OCI-LY1 (cell line): Measurements from ENCODE around the gene SH3GL2.

Experiments used
- H2AFZ ChIP-seq: fragments of 200-600 bp; sonication (generic), shearing (Covaris generic); 2 replicates; pipeline ENCODE4 v1.6.0; 2014; ENCODE audit warnings: antibody characterized with exemption, mild to moderate bottlenecking, low read length
- H3F3A ChIP-seq: fragments of 200-600 bp; sonication (generic), shearing (Covaris generic); 2 replicates; pipeline ENCODE4 v1.6.0; 2014; ENCODE audit warnings: mild to moderate bottlenecking, antibody characterized with exemption, low read length, moderate library complexity; ENCODE audit not compliant: insufficient read depth
- H3K27ac ChIP-seq: fragments of 200-600 bp; sonication (generic); 2 replicates; pipeline ENCODE4 v1.5.1; 2014; ENCODE audit warnings: low read length, mixed run types, mild to moderate bottlenecking, low read depth; ENCODE audit not compliant: poor library complexity, severe bottlenecking
- H3K27me3 ChIP-seq: fragments of 200-600 bp; sonication (generic); 2 replicates; pipeline ENCODE4 v1.6.0; 2014; ENCODE audit warnings: antibody characterized with exemption, mild to moderate bottlenecking, low read length, moderate library complexity; ENCODE audit not compliant: insufficient read depth
- H3K36me3 ChIP-seq: fragments of 200-600 bp; sonication (generic); 2 replicates; pipeline ENCODE4 v1.6.1; 2014; ENCODE audit warnings: mild to moderate bottlenecking, antibody characterized with exemption, low read length, moderate library complexity, mixed read lengths; ENCODE audit not compliant: insufficient read depth
- H3K4me1 ChIP-seq: fragments of 200-600 bp; sonication (generic); 2 replicates; pipeline ENCODE4 v1.5.1; 2014; ENCODE audit warnings: mild to moderate bottlenecking, low read length, moderate library complexity; ENCODE audit not compliant: insufficient read depth, severe bottlenecking
- H3K4me2 ChIP-seq: fragments of 200-600 bp; sonication (generic), shearing (Covaris generic); 2 replicates; pipeline ENCODE4 v1.6.1; 2014; ENCODE audit warnings: low read length
- H3K4me3 ChIP-seq: fragments of 200-600 bp; sonication (generic); 2 replicates; pipeline ENCODE4 v1.5.1; 2014; ENCODE audit warnings: low read length, low read depth, mild to moderate bottlenecking, mixed read lengths; ENCODE audit not compliant: poor library complexity, severe bottlenecking
- H3K79me2 ChIP-seq: fragments of 200-600 bp; shearing (Covaris generic); 2 replicates; pipeline ENCODE4 v1.6.1; 2016; ENCODE audit warnings: mixed run types, low read length, mixed read lengths; ENCODE audit not compliant: insufficient read depth
- H3K9ac ChIP-seq: fragments of 200-600 bp; sonication (generic), shearing (Covaris generic); 2 replicates; pipeline ENCODE4 v1.6.1; 2014; ENCODE audit warnings: mild to moderate bottlenecking, low read length, mixed read lengths
- H3K9me2 ChIP-seq: fragments of 200-600 bp; sonication (generic), shearing (Covaris generic); 2 replicates; pipeline ENCODE4 v1.6.1; 2014; ENCODE audit warnings: low read depth, mild to moderate bottlenecking, low read length, mixed read lengths
- H3K9me3 ChIP-seq: fragments of 200-600 bp; shearing (Covaris generic); 2 replicates; pipeline ENCODE4 v1.6.1; 2014; ENCODE audit warnings: low read length, mixed read lengths
- H4K20me1 ChIP-seq: fragments of 200-600 bp; sonication (generic), shearing (Covaris generic); 2 replicates; pipeline ENCODE4 v1.6.0; 2016; ENCODE audit warnings: mild to moderate bottlenecking, low read length; ENCODE audit not compliant: insufficient read depth
- CTCF ChIP-seq: fragments of 200-600 bp; sonication (generic), shearing (Covaris generic); IDR thresholded peaks from 2 replicates; pipeline ENCODE4 v1.5.1; 2017; ENCODE audit warnings: mild to moderate bottlenecking, antibody characterized with exemption, low read length, moderate library complexity, mixed read lengths
- EZH2 ChIP-seq: fragments of 200-600 bp; sonication (generic), shearing (Covaris generic); IDR thresholded peaks from 2 replicates; pipeline ENCODE4 v1.8.0; 2017; ENCODE audit warnings: borderline replicate concordance, mixed run types, mild to moderate bottlenecking, antibody characterized with exemption, low read length, moderate library complexity, mixed read lengths

Gene SH3GL2

GRCh38 chr9:17695482-17695881, 116.6 kb downstream of the SH3GL2 start:
- no peak overlapping the region for H3K4me2 ChIP-seq

DNA sequence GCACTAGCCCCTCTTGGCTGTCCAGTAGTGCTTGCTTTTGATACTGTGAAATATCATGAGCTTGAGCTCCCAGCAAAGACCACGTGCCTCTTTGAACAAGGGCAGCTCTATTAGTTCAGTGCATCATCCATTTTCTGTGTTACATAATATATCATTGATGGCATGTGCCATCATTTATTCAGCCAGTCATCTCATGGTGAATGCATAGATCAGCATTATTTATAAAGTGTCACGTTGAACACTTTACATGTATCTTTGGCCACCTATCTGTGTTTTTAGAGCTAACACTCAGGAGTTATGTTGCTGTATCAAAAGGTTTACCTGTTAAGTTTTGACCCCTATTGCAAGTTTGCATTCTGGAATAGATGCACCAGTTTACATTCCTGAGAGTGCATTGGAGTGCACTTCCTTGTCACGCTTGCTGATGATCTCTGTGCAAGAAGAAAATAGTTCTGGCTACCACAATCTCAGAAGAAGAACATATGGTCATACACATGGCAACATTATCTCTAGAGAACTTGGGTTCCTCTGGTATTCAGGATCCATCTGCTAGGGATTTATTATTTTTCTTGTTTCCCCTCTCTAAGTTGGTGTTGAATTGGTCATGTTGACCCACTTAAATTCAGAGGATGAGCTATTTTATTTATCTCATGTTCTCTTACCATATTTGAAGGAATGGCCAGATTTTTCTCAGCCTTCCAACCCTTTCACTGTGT, 120.9 kb downstream of the SH3GL2 start:
- TF ChIP-seq EZH2 (no peak), CTCF (no peak)
- Histone ChIP-seq H3K4me1 (no peaks in the 10 kb centered on the region), H3K27ac (no peak overlapping the region), H3K4me3 (no peak overlapping the region), H3K36me3 (no peaks in the 10 kb centered on the region), H3K27me3 (no peaks in the 10 kb centered on the region), H3K4me2 (no peak overlapping the region), H3F3A (no peaks in the 10 kb centered on the region), H3K9me3 (no peaks in the 10 kb centered on the region), H2AFZ (no peak overlapping the region), H4K20me1 (no peaks in the 10 kb centered on the region), H3K79me2 (no peaks in the 10 kb centered on the region), H3K9me2 (no peaks in the 10 kb centered on the region), H3K9ac (no peak overlapping the region)

More at GRCh38 chr9:17695482-17695881, 116.6 kb downstream of the SH3GL2 start:
- Histone ChIP-seq H3K27me3 (no peaks in the 10 kb centered on the region), H4K20me1 (no peaks in the 10 kb centered on the region), H3K4me3 (no peak overlapping the region), H3K4me1 (no peaks in the 10 kb centered on the region), H3K79me2 (no peaks in the 10 kb centered on the region), H3K36me3 (no peaks in the 10 kb centered on the region), H3F3A (no peaks in the 10 kb centered on the region), H3K27ac (no peak overlapping the region), H3K9ac (no peak overlapping the region), H3K9me3 (no peaks in the 10 kb centered on the region), H2AFZ (no peak overlapping the region), H3K9me2 (no peaks in the 10 kb centered on the region)
- TF ChIP-seq EZH2 = no peak
- TF ChIP-seq CTCF = no peak

DNA sequence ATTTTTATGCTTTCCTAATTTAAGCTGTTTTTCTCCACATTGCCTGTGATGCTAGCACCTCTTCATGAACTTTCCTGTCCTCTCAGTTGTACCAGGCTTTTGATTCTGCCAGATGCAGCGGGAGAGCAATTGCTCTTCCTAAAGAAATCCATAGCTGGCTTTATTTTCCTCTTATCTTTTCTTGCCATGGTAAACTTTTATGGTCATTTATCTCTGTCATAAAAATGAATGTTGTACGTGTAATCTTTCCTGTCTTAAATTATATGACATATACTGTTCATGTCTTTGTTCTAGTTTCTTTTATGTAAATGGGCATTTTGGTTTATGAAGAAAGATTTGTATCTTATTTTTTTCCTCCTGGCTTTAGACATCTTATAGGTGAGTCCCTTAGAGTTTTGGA, 127.5 kb downstream of the SH3GL2 start:
- Histone ChIP-seq H3K9me2 (no peaks in the 10 kb centered on the region), H3K4me1 (no peaks in the 10 kb centered on the region), H4K20me1 (no peaks in the 10 kb centered on the region), H3K9me3 (no peaks in the 10 kb centered on the region), H3K9ac (no peak overlapping the region), H2AFZ (no peak overlapping the region), H3K4me3 (no peak overlapping the region), H3K79me2 (no peaks in the 10 kb centered on the region), H3K4me2 (no peak overlapping the region), H3K27me3 (no peaks in the 10 kb centered on the region), H3K27ac (no peak overlapping the region), H3K36me3 (no peaks in the 10 kb centered on the region), H3F3A (no peaks in the 10 kb centered on the region)
- TF ChIP-seq EZH2 (no peak), CTCF (no peak)
